T-helper 2 cell treated with Interferon-gamma antibody and Interleukin-4, amounts not matched to agents 100 ng/mL and 5 ng/mL, for 36 hours (primary cell): ENCODE data around the gene USP54. TPM values are rescaled to one million over a fixed set of nuclear protein-coding genes. Genes with fewer than 3 reads are reported as not detected.

Source experiments
- intact Hi-C: fragments of 100-400 bp; cut with micrococcal nuclease; formaldehyde crosslinking; loops from one replicate; pipeline ENCODE4 v1.15.1; 2023
- total RNA-seq: library from RNA; stranded (reverse); gene quantifications from 2 replicates; pipeline ENCODE4 v1.2.3, GENCODE V29; 2022

The USP54 gene
- total RNA-seq, 1 donor from 2014 or later: 2.5 TPM

DNA sequence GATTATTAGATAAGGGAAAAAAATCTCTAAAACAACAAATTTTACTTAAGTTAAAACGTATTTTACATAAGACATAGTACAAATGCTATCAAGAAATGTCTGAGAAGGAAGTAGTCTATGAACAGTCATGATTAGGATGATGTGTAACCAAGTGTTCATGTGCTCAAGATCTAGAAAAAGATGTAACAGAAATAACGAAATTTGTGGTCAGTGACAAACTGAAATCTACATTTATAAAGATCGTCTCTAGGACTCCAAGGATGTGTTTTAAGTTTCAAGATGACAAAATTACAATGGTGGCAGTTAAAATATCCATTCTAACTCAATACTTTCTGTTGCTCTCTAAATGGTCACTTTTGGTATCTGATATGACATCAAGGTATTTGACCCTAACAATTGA lies 112.5 kb downstream of the USP54 start:
- intact Hi-C loops: loop anchor here (1.0 kb wide), 1 partner anchor 17 kb away; no protein-coding TSS in a partner anchor

DNA sequence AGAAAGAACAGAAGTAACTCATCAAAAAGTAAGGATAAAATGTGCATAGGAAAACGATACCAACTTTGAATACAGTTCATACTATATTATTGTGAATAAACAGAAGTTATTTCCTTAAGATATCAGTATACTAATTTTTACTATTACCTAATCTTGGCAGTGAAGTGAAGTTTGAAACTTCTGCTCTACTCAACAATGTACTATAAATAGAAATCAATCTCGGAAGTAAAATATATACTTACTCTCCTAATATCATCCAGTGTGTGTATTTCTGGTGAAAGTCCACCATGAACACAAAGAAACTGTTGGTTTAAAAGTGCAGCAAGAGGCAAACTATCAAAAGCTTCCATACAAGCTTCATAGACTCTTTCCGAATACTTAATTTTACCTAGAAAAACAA lies 119.9 kb downstream of the USP54 start:
- intact Hi-C loops: no loop called here

DNA sequence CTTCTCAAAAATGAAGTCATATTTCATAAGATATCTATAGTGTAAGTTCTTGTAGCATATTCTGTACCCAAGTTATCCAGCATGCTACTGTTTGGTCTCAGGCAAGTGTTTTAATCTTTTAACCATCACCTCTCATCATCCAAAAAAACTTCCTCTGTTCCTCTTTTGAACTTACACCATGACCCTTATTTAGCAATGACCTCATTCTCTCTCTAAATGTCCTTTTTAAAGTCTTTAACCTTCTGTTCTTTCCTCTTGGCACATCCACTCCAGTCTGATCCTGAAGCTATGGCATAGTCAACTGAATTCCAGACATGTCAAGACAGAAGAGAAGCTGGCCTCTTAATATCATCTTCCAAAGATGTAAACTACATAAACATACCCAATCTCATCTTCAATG lies 121.6 kb downstream of the USP54 start:
- intact Hi-C loops: no loop called here

DNA sequence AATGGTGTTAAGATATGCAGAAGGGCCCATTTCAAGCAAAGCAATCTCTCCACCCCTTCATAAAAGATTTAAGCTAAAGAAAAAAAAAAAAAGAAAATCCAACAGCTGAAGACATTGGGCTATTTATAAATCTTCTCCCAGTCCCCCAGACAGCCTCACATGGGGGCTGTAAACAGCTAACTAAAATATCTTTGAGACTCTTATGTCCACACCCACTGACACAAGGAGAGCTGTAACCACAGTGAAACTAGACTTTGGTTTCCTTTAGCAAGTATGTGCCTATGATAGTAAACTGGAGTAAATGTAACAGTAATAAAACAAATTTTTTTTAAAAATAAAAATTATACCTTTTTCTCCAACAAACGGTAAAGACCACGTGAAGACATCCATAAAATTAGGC lies 123.9 kb downstream of the USP54 start:
- intact Hi-C loops: no loop called here

DNA sequence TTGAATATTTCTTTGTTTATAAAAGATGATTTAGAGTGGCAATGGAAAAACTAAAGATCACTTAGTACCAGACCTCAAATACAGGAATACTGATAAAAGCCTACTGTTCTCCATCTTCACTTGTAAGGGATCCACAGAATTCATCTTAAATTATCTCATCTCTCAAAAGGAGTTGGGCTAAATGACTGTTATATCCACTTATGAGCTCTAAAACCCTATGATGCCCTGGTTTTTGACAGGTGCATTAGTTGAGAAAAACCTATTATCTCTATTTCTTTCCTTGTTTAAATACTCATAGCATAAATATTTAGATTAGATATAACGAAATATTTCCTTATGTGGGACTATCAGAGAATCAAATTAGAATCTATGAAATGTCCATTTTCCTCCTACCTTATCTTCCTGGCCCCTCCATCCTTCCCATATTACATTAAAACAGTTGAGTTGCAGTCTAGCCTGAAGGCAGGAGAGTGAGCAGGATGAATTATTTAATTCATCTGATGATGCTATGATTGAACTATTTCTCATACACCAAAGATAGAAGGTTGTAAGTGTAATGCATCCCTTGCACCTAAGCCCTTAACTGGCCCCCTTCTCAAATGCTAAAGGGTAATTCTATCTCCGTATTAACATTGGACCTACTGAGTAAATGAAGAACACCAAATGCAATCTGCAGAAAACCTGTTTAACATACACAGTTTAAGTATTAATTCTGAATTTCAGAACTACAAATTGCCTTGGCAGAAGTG lies 125.0 kb downstream of the USP54 start:
- intact Hi-C loops: no loop called here

DNA sequence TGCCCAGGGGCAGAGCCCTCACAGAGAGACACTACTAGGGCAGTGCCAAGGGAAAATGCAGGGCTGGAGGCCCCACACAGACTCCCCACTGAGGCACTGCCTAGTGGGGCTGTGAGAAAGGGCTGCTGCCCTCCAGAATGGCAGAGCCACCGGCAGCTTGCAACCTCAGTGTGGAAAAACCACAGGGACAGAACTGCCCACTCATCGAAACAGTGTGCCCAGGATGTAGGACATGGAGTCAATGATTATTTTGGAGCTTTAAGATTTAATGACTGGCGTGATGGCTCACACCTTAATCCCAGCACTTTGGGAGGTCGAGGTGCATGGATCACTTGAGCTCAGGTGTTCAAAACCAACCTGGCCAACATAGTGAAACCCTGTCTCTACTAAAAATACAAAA lies 130.2 kb downstream of the USP54 start:
- intact Hi-C loops: no loop called here

DNA sequence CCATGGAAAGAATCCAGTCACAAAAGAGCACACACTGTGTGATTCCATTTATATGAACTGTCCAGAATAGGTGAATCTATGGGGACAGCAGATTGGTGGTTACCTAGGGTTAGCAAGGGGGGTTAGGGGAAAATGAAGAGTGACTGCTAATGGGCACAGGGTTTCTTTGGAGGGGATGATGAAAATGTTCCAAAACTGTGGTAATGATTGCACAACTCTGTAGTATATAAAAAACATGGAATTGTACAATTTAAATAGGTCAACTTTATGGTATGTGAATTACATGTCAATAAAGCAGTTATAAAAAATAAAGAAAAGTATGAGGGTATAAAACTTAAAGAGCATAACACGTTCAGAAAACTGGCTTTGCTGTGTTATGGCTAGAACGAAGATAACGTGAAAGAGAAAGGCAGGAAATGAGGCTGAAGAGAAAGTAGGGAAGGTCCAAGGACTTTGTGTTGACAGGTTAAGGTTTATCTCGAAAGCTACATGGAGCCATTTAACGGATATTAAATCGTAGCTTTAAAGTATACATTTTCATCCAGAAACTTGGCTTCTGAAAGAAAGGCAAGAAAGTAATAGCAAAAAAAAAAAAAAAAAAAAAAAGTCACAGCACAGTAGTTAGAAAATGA lies 131.3 kb downstream of the USP54 start:
- intact Hi-C loops: no loop called here

GRCh38 chr10:73456187-73456890 lies 134.8 kb downstream of the USP54 start:
- intact Hi-C loops: no loop called here

DNA sequence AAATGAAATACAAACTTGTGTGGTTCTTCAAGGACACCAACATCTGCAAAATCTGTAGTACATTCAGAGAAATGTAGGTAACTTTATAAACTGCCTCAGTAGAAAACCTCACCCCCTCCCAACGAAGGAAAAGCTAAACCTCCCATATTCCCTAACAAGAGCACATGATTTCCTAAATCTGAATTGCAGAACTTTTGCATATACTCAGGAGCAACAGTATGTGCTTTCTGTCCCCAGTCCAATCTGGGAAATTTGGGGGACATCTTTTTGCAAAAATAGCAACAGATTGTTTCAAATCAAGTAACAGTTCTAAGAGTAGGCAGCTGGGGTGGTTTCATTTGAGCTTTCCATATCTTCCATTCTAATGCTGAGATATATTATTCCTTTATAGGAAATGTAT lies 142.0 kb downstream of the USP54 start:
- intact Hi-C loops: no loop called here

DNA sequence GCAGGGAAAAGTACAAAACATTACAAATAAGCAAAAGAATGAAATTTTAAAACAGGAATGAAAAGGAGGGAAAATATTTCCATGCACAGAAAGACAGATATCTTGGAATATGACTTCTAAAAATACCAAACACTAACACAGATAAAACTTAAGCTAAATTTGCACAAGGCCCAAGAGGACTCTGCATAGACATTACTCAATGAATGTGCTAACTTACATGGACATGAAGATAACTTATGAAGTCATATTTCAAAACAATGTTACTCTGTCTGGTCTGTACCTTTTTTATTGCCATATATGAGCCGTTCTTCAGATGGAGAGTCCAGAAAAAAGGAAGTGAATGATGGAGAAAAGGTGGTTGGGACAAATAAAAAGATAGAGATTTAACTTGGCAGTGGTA lies 142.8 kb downstream of the USP54 start:
- intact Hi-C loops: no loop called here

Other genes starting within 250 kb of the USP54 start
- 0.20 and 0.25 TPM in 2 replicates for gene CFAP70, start 232.5 kb downstream of the USP54 start, total RNA-seq
- 115 and 117 TPM in 2 replicates for gene ANXA7, start 177.3 kb downstream of the USP54 start, total RNA-seq
- gene MSS51, start 157.8 kb downstream of the USP54 start, total RNA-seq: 3.3 and 3.9 TPM in 2 replicates
- 47.3 and 49.7 TPM in 2 replicates for gene PPP3CB, start 95.3 kb downstream of the USP54 start, total RNA-seq
- gene MYOZ1, start 50.1 kb upstream of the USP54 start, total RNA-seq: not detected in 2 replicates
- gene SYNPO2L, start 64.7 kb upstream of the USP54 start, total RNA-seq: 0.09 TPM in 1 of 2 replicates, not detected in the other
- gene AGAP5, start 106.8 kb upstream of the USP54 start, total RNA-seq: 12.1 and 12.2 TPM in 2 replicates
- gene SEC24C, start 153.0 kb upstream of the USP54 start, total RNA-seq: 116 and 119 TPM in 2 replicates
- 30.1 and 31.9 TPM in 2 replicates for gene CHCHD1, start 190.7 kb upstream of the USP54 start, total RNA-seq
- gene ZSWIM8, start 194.3 kb upstream of the USP54 start, total RNA-seq: 57.9 and 60.6 TPM in 2 replicates
- 51.1 and 54.1 TPM in 2 replicates for gene NDST2, start 220.3 kb upstream of the USP54 start, total RNA-seq